SK-N-MC (cell line): ENCODE data around the gene TTC28.
"Not testable (repeated sequence)": the region's sequence is repeated elsewhere in the genome, so short reads cannot be mapped to it uniquely, and the experiment has no call there.

ENCODE experiments used
- EZH2 ChIP-seq: fragments of 200-600 bp; sonication (generic); IDR thresholded peaks from one replicate; pipeline ENCODE4 v1.6.1; 2017; ENCODE audit warnings: antibody characterized with exemption
- FOXP2 ChIP-seq: optimal IDR thresholded peaks from 2 replicates; pipeline ENCODE3; 2011; ENCODE audit warnings: mild to moderate bottlenecking, moderate library complexity; ENCODE audit not compliant: insufficient read depth; ENCODE audit errors: extremely low read length, control extremely low read depth
- POLR2AphosphoS5 ChIP-seq: IDR thresholded peaks from 2 replicates; pipeline ENCODE4 v1.6.1; 2012; ENCODE audit warnings: mild to moderate bottlenecking, low read depth, low read length, borderline replicate concordance

GRCh38 chr22:28682966-28683365 lies 3.3 kb upstream of the TTC28 start:
- not testable (repeated sequence) for TF ChIP-seq POLR2AphosphoS5, EZH2, FOXP2
